Activated CD4-positive, alpha-beta T cell treated with anti-CD3 and anti-CD28 coated beads for 4 hours (primary cell): ENCODE data around the gene MPZL2.

Experiments
- DNase-seq, 2 donors: peaks; one replicate each; pipeline ENCODE4 v3.0.0-alpha.2; 2020

MPZL2 gene

GRCh38 chr11:118263695-118264568 is at the start of gene MPZL2:
TSS of gene MPZL2 (minus strand) at chr11:118264297. CDS start at chr11:118264153, 144 bp downstream.
- DNase-seq = peak; percentile 23 to 35

- no peak for DNase-seq
Observed at GRCh38 chr11:118313242-118313641, 49.1 kb upstream of the MPZL2 start.

DNA sequence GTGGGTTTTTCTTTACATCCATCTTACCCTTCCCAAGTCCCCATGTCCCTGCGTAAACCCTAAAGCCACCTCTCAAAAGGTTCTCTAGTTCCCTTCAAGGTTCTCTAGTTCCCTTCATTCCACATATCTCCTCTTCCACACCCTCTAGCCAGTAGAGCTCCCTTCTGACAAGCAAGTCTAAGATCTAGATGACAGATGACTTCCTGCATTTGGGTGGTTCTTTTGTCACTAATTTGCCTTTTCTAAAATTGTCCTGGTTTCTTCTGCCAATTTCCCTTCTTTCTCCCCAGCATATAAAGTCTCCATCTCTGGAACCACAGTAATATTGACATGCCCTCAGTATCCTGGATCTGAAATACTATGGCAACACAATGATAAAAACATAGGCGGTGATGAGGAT is 48.2 kb upstream of the MPZL2 start:
- no peak for DNase-seq

DNA sequence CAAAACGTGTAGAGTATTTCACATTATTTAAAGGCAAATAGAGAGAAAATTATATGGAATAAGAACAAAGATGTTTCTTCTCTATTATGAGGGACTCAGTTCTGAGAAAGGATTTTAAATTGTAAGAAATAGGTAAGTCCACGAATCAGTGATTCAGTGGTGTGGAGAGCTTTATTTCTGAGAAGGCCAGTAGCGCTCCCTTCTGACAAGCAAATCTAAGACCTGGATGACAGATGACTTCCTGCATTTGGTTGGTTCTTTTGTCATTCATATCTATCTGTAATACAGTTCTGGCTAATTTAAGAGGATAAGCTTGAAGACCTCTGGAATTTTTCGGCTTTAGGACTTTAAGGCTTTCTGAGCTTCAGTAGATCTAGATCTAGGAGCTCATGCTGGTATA is 47.4 kb upstream of the MPZL2 start:
- no peak for DNase-seq

GRCh38 chr11:118310781-118311485 is 46.8 kb upstream of the MPZL2 start:
- DNase-seq = no peak

DNA sequence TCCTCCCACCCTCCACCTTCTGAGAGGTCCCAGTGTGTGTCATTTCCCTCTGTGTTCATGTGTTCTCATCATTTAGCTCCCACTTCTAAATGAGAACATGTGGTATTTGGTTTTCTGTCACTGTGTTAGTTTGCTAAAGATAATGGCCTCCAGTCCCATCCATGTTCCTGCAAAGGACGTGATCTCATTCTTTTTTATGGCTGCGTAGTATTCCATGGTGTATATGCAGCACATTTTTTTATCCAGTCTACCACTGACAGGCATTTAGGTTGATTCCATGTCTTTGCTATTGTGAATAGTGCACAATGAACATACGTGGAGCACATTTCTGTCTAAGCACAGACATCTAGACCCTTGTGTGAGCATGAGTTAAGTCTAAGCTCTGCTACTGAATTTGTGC is 46.2 kb upstream of the MPZL2 start:
- DNase-seq = no peak

GRCh38 chr11:118308995-118309528 is 45.0 kb upstream of the MPZL2 start:
- DNase-seq = peak; percentile 25 to 44

GRCh38 chr11:118306556-118306955 is 42.5 kb upstream of the MPZL2 start:
- DNase-seq = peak; percentile 57 to 65

- DNase-seq = peak; percentile 34 to 39
Observed at GRCh38 chr11:118305726-118306125, 41.6 kb upstream of the MPZL2 start.

DNA sequence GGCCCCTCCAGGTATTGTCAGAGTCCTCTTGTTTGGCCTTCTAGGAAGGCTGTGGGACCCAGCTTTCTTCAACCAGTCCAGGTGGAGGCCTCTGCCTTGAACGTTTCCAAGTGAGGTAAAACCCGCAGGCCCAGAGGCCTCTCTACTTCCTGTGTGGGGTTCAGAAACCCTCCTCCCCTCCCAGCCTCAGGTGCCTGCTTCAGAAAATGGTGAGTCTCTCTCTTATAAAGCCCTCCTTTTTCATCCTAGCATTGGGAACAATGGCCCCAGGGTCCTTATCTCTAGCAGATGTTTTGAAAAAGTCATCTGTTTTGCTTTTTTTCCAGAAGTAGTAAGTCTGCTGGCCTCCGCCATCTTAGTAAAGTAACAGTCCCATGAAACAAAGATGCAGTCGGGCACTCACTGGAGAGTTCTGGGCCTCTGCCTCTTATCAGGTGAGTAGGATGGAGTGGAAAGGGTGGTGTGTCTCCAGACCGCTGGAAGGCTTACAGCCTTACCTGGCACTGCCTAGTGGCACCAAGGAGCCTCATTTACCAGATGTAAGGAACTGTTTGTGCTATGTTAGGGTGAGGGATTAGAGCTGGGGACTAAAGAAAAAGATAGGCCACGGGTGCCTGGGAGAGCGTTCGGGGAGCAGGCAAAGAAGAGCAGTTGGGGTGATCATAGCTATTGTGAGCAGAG is 40.6 kb upstream of the MPZL2 start, which contains the start of gene CD3E:
TSS of gene CD3E (plus strand) at position 163 of the 681 bp plus-strand sequence. CDS start at position 386, 223 bp downstream.
- peak; percentile 59 to 67 for DNase-seq

- no peak for DNase-seq
Observed at GRCh38 chr11:118304227-118304567, 40.1 kb upstream of the MPZL2 start.

- DNase-seq = no peak
Observed at GRCh38 chr11:118301600-118302195, 37.6 kb upstream of the MPZL2 start.

DNA sequence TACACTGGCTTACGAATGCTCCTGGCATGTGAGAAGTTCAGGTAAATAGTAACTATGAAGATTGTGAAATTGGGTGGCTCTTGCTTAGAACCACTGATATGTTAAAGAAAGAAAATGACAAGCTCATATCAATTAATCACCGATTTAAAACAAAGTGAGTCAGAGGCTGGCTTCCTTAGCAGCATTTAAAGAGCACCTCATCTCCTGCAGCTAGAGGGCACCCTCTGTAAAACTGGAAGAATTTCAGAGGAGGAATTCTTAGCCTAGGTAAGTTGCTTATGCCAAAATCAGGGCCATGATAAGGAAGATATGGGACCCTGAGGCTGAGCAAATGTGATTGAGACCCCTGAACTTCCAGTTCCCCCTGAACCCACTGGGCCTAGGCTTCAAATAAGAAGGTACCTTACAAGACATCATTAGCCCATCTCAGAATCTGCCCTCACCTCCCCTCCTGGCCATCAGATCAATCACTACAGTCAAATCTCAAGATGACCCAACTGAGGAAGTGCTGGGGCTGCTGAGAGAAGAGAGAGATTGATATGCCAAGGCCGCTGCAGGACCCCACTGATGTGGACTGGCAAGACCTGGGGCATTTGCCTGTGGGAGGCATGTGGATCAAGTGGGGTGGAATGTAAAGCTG is 31.8 kb upstream of the MPZL2 start:
- DNase-seq = peak; percentile 54 to 71

- no peak for DNase-seq
Observed at GRCh38 chr11:118295199-118295598, 31.1 kb upstream of the MPZL2 start.

DNA sequence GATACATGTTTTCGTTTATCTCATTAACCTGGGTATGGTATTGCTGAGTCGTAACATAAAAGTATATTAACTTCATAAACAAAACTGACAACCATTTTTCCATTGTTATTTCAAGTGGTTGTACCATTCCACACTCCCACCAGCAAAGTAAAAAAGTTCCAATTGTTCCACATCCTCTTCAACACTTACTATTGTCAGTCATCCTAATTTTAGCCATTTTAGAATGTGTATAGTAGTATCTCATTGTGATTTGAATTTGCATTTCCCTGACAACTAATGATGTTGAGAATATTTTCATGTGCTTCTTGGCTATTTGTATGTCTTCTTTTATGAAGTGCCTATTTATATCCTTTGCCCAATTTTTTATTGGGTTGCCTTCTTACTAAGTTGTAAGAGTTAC is 30.0 kb upstream of the MPZL2 start:
- DNase-seq = no peak

- no peak for DNase-seq
Observed at GRCh38 chr11:118291477-118292135, 27.5 kb upstream of the MPZL2 start.

DNA sequence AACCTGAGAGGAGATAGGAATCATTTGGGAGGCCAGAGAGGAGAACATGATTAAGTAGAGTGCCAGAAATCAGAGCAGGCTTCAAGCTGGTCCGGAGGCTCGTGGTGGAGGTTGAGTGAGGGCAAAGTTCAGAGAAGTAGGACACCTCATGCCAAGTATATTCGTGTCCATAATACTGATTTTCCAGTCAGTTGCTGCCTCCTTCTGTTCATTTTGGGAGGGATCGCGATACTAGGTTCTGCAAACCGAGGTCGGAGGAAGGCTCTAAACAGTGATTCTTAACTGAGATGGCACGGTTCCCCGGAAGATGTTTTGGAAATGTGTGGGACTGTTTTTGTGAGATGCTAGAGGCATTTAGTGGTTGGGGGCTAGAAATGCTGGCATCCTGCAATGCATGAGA is 26.8 kb upstream of the MPZL2 start:
- peak; percentile 38 to 47 for DNase-seq

- DNase-seq = no peak
Observed at GRCh38 chr11:118289401-118289800, 25.3 kb upstream of the MPZL2 start.

GRCh38 chr11:118287006-118287405 is 22.9 kb upstream of the MPZL2 start:
- DNase-seq = no peak

- DNase-seq = no peak
Observed at GRCh38 chr11:118286545-118286944, 22.4 kb upstream of the MPZL2 start.

DNA sequence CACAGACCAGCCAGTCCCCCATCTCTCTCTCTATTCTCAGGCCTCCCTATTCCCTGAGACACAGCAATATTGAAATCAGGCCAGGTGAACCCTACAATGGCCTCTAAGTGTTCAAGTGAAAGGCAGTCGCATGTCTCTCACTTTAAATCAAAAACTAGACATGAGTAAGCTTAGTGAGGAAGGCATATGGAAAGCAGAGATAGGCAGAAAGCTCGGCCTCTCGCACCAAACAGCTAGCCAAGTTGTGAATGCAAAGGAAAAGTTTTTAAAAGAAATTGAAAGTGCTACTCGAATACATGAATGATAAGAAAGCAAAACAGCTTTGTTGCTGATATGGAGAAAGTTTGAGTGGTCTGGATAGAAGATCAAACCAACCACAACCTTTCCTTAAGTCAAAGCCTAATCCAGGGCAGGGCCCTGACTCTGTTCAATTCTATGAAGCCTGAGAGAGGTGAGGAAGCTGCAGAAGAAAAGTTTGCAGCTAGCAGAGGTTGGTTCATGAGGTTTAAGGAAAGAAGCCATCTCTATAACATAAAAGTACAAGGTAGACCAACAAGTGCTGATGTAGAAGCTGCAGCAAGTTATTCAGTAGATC is 19.8 kb upstream of the MPZL2 start:
- DNase-seq = no peak
